Stimulated activated CD4-positive, alpha-beta T cell treated with anti-CD3 and anti-CD28 coated beads, Interleukin-4, amount 100 ng/mL, for 24 hours (primary cell): ENCODE data around the gene SLC25A51.
"Not testable (repeated sequence)": the region's sequence is repeated elsewhere in the genome, so short reads cannot be mapped to it uniquely, and the experiment has no call there.

Source experiments
- DNase-seq: peaks from one replicate; pipeline ENCODE4 v3.0.0-alpha.2; 2020

The SLC25A51 gene

DNA sequence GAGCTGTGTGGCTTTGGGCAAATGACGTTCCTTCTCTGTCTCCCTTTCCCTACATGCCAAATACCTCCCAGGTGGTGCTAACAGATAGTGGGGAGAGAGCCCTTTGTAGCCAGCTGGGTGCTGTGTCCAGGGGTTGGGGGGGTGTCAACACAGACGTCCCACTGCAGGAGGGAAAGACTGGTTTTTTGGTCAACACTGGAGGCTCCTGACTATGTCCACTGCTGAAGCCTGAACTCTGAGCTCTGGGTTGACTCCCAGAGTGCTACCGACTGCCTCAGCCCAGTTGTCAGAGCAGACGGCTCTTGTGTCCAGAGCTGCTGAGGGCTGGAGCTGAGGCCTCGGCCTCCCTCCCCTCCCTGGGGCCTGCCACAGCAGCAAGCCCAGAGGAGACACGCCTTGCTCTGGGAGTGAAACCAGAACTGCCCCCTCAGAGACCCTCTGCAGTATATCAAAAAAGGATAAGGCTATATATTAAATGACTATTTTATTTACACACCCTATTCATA is 14.8 kb upstream of the SLC25A51 start:
- no peak for DNase-seq

- no peak for DNase-seq
Measured at GRCh38 chr9:37917801-37918664, 14.1 kb upstream of the SLC25A51 start.

DNA sequence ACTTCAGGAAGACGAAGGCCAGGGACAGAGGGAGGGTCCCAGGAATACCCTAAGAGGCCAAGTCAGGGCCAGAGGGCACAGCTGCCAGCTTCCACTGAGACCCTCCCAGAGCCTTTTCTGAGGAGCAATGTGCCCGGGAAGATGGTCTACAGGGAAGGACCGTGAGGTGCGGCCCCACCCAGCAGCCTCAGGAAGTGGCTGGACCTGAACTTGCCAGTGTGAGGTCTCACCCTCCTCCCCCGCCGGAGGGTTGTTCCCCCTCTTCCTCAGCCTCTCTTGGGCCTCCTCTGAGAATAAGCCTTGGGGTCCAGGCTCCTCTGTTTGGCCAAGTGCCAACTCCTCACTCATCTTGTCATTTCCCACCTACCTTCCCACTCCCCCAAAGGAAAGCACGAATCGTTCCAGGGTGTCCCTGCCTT is 13.4 kb upstream of the SLC25A51 start:
- no peak for DNase-seq

- no peak for DNase-seq
Measured at GRCh38 chr9:37916471-37917312, 12.8 kb upstream of the SLC25A51 start.

DNA sequence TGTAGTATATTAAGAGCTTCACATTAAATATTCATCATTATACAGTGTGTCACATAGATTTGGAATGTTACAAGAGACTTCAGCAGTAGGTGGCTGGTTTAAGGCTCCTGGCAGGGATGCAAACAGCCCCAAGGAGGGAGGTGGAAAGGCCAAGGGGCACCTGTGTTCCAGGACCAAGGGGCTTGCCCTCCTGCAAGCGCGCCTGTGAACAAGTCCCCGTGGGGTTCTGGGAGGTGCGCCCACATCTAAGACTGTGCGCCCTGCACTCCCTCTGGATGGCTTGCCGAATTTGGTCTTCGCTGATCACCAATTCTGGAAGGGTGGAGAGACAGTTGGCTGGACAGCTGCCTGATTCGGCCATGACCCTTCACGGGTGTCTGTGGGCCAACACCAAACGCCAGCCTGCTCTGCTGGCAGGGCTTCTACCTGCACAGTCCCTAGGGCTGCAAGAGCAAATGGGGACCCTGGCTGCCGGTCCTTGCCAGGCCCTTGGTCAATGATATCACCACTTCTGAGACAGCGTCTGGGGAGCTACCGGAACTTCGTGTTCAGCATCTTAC is 12.1 kb upstream of the SLC25A51 start:
- DNase-seq = no peak

- no peak for DNase-seq
Measured at GRCh38 chr9:37914701-37915358, 10.9 kb upstream of the SLC25A51 start.

DNA sequence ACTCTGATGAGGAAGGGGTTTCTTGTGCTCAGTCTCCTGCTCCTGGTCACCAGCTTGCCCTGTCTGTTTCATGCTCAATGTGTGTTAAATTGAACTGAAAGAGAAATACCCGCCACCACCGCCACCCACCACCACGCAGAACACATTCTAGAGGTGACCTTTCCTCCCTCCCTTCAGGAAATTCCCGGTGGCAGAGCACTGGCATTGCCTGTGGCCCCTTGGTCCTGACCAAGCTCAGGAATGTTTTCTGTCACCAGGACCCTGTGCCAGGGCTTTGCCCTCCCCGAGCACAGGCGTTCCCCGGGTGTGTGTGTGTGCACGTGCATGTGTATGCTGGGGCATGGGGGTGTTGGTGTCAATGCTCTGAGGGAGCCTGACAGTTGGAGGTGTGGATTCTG is 10.2 kb upstream of the SLC25A51 start:
- DNase-seq = no peak

DNA sequence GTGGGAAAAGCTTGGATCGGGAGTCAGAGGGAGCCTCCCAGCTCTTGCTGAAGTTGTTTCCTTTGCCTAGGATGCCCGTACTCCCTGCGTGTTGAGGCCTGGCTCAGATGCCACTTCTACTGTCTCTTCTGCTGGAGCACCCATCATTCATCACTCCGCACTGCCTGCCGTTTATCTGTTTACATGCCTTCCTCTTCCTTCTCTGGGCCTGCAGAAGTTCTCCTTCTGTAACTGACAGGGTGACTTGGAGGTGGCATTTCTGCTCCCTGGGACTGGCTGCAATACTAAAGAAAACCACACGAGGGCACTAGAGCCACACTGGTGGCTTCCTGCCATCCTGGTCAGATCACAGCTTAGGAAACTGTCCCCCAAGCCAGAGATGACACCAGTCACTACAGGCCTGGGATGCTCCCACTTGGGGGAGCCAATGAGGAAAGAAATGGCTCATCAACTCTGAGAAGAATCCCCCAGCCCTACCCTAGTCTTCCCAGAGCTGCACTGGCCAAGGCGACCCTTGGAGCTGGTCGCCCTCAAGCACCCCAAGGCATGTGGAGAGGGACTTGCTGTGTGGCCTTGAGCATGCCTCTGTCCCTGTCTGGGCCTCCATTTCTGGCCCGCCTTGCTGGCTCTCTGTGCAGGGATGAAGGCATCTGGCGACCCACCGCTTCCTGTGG is 9.7 kb upstream of the SLC25A51 start:
- DNase-seq = peak; percentile 85

DNA sequence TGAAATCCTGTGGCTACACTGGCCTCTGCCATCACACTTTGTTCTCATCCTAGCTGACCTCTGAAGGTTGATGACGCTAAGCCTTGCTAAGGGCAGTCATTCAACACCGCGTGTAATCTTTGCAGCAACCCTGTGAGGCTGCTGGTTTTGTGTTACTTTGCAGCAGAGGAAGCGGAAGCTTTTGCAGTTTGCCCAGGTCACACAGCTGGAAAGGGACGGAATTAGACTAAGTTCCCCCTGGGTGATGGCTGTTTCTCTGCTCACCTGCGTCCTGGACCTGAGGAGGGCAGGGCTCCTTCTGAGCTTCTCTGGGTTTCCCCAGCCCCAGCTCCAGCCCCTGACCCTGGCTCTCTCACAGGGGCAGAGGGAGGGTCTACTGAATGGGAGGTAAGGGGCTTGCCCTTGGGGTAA is 7.3 kb upstream of the SLC25A51 start:
- no peak for DNase-seq

- no peak for DNase-seq
Measured at GRCh38 chr9:37910271-37910670, 6.3 kb upstream of the SLC25A51 start.

- not testable (repeated sequence) for DNase-seq
Measured at GRCh38 chr9:37909836-37910235, 5.9 kb upstream of the SLC25A51 start.

DNA sequence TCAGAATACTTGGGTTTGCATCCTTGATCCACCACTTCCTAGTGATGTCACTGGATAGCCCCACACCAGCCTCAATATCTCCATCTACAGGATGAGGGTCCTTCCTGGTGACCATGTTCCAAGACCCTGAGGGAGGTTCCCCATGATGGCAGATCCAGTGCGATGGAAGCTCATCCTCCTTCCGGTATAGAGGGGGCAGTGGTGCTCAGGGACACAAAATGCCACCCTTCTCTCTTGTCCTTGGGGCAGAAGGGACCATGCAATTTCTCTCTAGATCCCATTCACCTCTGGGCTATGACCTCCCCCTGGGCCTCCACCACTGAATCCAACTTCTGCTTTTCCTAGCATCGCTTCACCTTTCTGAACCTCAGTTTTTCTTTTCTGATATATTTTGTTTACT is 5.4 kb upstream of the SLC25A51 start:
- DNase-seq = no peak

GRCh38 chr9:37908698-37909186 is 4.8 kb upstream of the SLC25A51 start:
- DNase-seq = no peak

- no peak for DNase-seq
Measured at GRCh38 chr9:37908283-37908682, 4.4 kb upstream of the SLC25A51 start.

DNA sequence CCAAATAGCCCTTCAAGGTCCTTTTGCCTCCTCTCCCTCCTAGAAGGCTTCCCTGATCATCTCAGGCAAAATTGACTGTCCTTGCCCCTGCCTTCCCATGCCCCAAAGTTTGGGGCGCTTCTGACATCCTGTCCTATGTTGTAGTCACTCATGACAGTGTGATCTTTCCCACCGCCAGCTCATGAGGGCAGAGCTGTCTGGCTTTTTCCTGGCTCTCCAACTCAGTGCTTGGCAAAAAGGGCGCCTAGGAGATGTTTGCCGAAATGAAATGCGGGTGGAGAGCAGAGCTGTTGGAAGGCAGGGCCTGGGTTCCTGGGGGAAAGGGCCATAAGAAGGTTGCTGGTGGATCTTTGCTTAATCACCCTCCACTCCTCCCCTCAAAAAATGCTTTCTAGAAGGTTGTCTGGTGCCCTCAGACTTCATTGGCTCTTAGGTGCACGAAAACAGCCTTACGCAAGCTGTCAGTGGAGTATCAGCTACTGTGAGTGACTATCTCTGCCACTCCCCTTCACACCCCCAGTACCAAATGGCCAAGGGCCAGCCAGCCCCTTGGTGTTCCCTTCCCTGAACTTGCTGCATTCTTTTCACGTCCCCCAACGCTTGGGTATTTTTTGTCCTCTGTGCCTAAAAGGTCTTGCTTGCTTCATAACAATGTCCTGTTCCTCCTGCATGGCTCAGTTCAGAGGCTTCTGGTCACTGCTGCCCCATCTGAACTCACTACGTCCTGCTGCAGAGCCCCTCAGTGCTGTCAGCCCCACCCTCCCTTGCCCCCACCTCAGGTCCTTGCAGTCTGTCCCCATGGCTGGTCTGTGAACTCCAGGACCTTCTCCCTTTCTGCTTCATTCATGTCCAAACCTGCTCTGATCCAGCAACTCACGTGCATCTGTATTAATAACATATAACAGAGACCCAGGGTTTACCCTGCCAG is 2.6 kb upstream of the SLC25A51 start:
- DNase-seq = no peak

- DNase-seq = no peak
Measured at GRCh38 chr9:37905776-37906175, 1.8 kb upstream of the SLC25A51 start.

GRCh38 chr9:37905131-37905505 is 1.2 kb upstream of the SLC25A51 start:
- peak; percentile 5 for DNase-seq

DNA sequence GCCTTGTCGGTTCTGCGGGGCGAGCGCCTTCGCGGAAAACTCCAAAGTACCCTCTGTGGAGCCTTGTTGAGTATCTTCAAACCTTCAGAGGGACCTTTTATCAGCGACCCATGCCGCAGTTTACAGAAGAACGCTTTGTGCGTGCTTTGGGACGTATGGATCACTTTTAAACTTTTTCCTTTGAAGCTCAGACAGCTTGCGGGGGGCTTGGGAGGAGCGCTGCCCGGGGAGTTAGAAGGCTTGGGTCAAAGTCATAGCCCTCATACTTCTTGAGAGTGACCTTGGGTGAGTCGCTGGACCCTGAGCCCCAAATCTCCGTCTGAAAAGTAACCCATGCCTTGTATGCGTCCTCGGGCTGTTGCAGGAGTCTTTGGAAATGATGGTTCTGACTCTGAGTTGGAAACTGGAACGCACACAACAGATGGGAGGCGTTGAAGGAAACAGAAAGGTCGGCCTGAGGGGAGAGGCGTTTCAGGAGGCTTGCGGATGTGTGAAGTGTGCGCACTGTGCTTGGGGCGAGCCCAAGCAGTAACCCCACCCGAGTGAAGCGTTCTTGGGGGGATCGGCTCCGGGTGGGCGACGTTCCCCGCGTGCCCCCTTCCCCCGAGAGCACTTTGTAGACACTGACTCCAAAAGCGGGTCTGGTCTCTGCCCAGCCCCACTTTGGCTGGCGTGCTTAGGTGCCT is 661 bp upstream of the SLC25A51 start:
- DNase-seq = peak; percentile 4

GRCh38 chr9:37902796-37903646 is 906 bp downstream of the SLC25A51 start:
- DNase-seq = peak; percentile 18
